Ishikawa (cell line): Measurements from ENCODE around the gene ARHGAP42.
A peak's percentile ranks its signal among the peaks of the same experiment; 100 is the strongest.

Experiments
- CEBPB ChIP-seq: IDR thresholded peaks from 2 replicates; pipeline ENCODE4 v1.6.1; 2012
- CREB1 ChIP-seq: IDR thresholded peaks from 2 replicates; pipeline ENCODE4 v1.6.1; 2012; ENCODE audit warnings: low read depth
- EGR1 ChIP-seq: IDR thresholded peaks from 2 replicates; pipeline ENCODE4 v1.6.1; 2012
- EP300 ChIP-seq: IDR thresholded peaks from 2 replicates; pipeline ENCODE4 v1.6.1; 2012; ENCODE audit warnings: borderline replicate concordance
- FOXM1 ChIP-seq: IDR thresholded peaks from 2 replicates; pipeline ENCODE4 v1.6.1; 2012; ENCODE audit warnings: low read depth, borderline replicate concordance
- MAX ChIP-seq: IDR thresholded peaks from 2 replicates; pipeline ENCODE4 v1.6.1; 2012
- NFIC ChIP-seq: IDR thresholded peaks from 2 replicates; pipeline ENCODE4 v1.6.1; 2012
- RAD21 ChIP-seq: IDR thresholded peaks from 2 replicates; pipeline ENCODE4 v1.6.1; 2012; ENCODE audit warnings: low read depth
- REST ChIP-seq: IDR thresholded peaks from 2 replicates; pipeline ENCODE4 v1.6.1; 2012; ENCODE audit warnings: low read depth, mild to moderate bottlenecking
- TAF1 ChIP-seq: IDR thresholded peaks from 2 replicates; pipeline ENCODE4 v1.6.1; 2012; ENCODE audit warnings: low read depth, mild to moderate bottlenecking
- TCF12 ChIP-seq: IDR thresholded peaks from 2 replicates; pipeline ENCODE4 v1.6.1; 2012; ENCODE audit warnings: low read depth
- TEAD4 ChIP-seq: IDR thresholded peaks from 2 replicates; pipeline ENCODE4 v1.6.1; 2012
- USF1 ChIP-seq: IDR thresholded peaks from 2 replicates; pipeline ENCODE4 v1.6.1; 2012
- YY1 ChIP-seq: IDR thresholded peaks from 2 replicates; pipeline ENCODE4 v1.6.1; 2012; ENCODE audit warnings: low read depth
- ZBTB7A ChIP-seq: IDR thresholded peaks from 2 replicates; pipeline ENCODE4 v1.6.1; 2012; ENCODE audit warnings: low read depth

Gene ARHGAP42

GRCh38 chr11:100672498-100673033 lies 14.5 kb upstream of the ARHGAP42 start:
- TF ChIP-seq MAX, result no peak
- TF ChIP-seq FOXM1, result no peak
- peak; percentile 8; the same call in 1 of the 2 replicates for TF ChIP-seq NFIC
- no peak for TF ChIP-seq REST

- no peak for TF ChIP-seq EGR1
- no peak for TF ChIP-seq CEBPB
- no peak for TF ChIP-seq TCF12
- no peak for TF ChIP-seq MAX
- TF ChIP-seq RAD21, result no peak
- no peak for TF ChIP-seq ZBTB7A
- TF ChIP-seq EP300, result no peak
- no peak for TF ChIP-seq FOXM1
- no peak for TF ChIP-seq USF1
- no peak for TF ChIP-seq YY1
- no peak for TF ChIP-seq TAF1
- no peak for TF ChIP-seq NFIC
- TF ChIP-seq CREB1, result no peak
- no peak for TF ChIP-seq REST
Measured at GRCh38 chr11:100673063-100673462, 14.0 kb upstream of the ARHGAP42 start.

GRCh38 chr11:100674212-100674611 lies 12.9 kb upstream of the ARHGAP42 start:
- no peak for TF ChIP-seq YY1
- TF ChIP-seq EP300, result no peak
- TF ChIP-seq FOXM1, result no peak
- TF ChIP-seq REST, result no peak
- TF ChIP-seq RAD21, result no peak
- TF ChIP-seq EGR1, result no peak
- no peak for TF ChIP-seq TCF12
- no peak for TF ChIP-seq CEBPB
- TF ChIP-seq ZBTB7A, result no peak
- no peak for TF ChIP-seq TEAD4
- TF ChIP-seq NFIC, result no peak
- no peak for TF ChIP-seq USF1
- no peak for TF ChIP-seq MAX

- TF ChIP-seq CEBPB (no peak), EGR1 (no peak), TCF12 (no peak), TEAD4 (no peak), NFIC (no peak), RAD21 (no peak), MAX (no peak), CREB1 (no peak), REST (no peak)
Measured at GRCh38 chr11:100675115-100675650, 11.9 kb upstream of the ARHGAP42 start.
